Gastroesophageal sphincter (tissue), 3 donors: Measurements from ENCODE around the gene WNT10A.

Source experiments
- CTCF ChIP-seq, 4 experiments: fragments of 200-600 bp in 2 of 4; fragments of 450-650 bp in 2 of 4; sonication (generic) in 1 of 4; IDR thresholded peaks; one replicate each; pipeline ENCODE4 v1.5.1; 2017 to 2019; ENCODE audit warnings: antibody characterized with exemption in 4 of 4, mild to moderate bottlenecking in 2 of 4, moderate library complexity in 2 of 4
- EP300 ChIP-seq: sonication (generic); formaldehyde crosslinking; IDR thresholded peaks from one replicate; pipeline ENCODE4 v1.6.1; 2017; ENCODE audit warnings: antibody characterized with exemption, mild to moderate bottlenecking

GRCh38 chr2:218858671-218859555 is 21.7 kb upstream of the WNT10A start:
- no peak for TF ChIP-seq EP300
- TF ChIP-seq CTCF (IDR thresholded peaks at IDR 0.05): no peak
